Right lobe of liver (tissue), 6 donors: ENCODE results near the gene NENF. TPM values are rescaled to one million over a fixed set of nuclear protein-coding genes. Genes with fewer than 3 reads are reported as not detected.

ENCODE experiments used
- ATAC-seq, 4 donors: fragments of 200-7000 bp; cut with Tn5 transposase; one replicate each; pipeline ENCODE4 v1.9.1; 2020; ENCODE audit warnings: mild to moderate bottlenecking in 4 of 4, moderate library complexity in 4 of 4
- DNase-seq, 3 donors: peaks; one replicate each; pipeline ENCODE4 v3.0.0-alpha.2; 2020
- H3K27ac ChIP-seq, 3 donors: fragments of 200-600 bp; one replicate each; pipeline ENCODE4 v1.8.0; 2022
- H3K27me3 ChIP-seq, 2 donors: fragments of 200-600 bp; one replicate each; pipeline ENCODE4 v1.8.0; 2022
- H3K36me3 ChIP-seq, 4 donors: fragments of 200-600 bp; sonication (generic) in 1 of 4; one replicate each; pipeline versions ENCODE4 v1.5.1 to v1.8.0; 2017 to 2022; ENCODE audit warnings: control low read depth in 1 of 4
- H3K4me1 ChIP-seq, 4 donors: fragments of 200-600 bp; sonication (generic) in 1 of 4; one replicate each; pipeline versions ENCODE4 v1.5.1 to v1.8.0; 2017 to 2022; ENCODE audit warnings: control low read depth in 1 of 4
- H3K4me3 ChIP-seq, 3 donors: fragments of 200-600 bp; one replicate each; pipeline ENCODE4 v1.8.0; 2022
- H3K9me3 ChIP-seq, 4 donors: fragments of 200-600 bp; sonication (generic) in 1 of 4; one replicate each; pipeline versions ENCODE4 v1.5.1 to v1.8.0; 2017 to 2022; ENCODE audit warnings: control low read depth in 1 of 4
- POLR2A ChIP-seq: fragments of 450-650 bp; IDR thresholded peaks from one replicate; pipeline ENCODE4 v1.6.1; 2017; ENCODE audit warnings: antibody characterized with exemption, mild to moderate bottlenecking
- WGBS: methylation state at CpG from one replicate; pipeline ENCODE4 v1.1.6; 2018; ENCODE audit warnings: low coverage, low lambda C conversion rate; ENCODE audit not compliant: insufficient coverage; ENCODE audit errors: missing lambda C conversion rate; 5-methylcytosine and 5-hydroxymethylcytosine counted together
- intact Hi-C, 2 donors: fragments of 100-400 bp; cut with DNase I; formaldehyde crosslinking; loops; one replicate each; pipeline versions ENCODE4 v1.11.2 to v1.14.1; 2022
- total RNA-seq, 6 experiments: library from RNA; depleted of rRNA in 2 of 6; stranded (reverse); fragments of >200 nt in 2 of 6; fragmentation: NEBNext Ultra II Directional in 3 of 6; extraction: Animal tissue kit (Norgen Biotek cat#: 25700) in 3 of 6; gene quantifications; one replicate each; pipeline versions ENCODE4 v1.1.0 to v1.2.4, GENCODE V29; 2016 to 2023
- TF ChIP-seq, protein P1 (sequence below), 4 donors: fragments of 200-600 bp in 3 of 4; fragments of 450-650 bp in 1 of 4; IDR thresholded peaks; one replicate each; pipeline versions ENCODE4 v1.5.1 to v1.8.0; 2016 to 2022; ENCODE audit warnings: antibody characterized with exemption in 4 of 4, mild to moderate bottlenecking in 2 of 4
- donor health status: DM: no; HTN: yes; CAD: no.
- donor health status: DM: no; HTN: no; CAD: no.
- donor health status: DM: no; HTN: no; CAD: no.
- donor health status: DM: no; HTN: yes; CAD: no.
- donor health status: DM: no; HTN: yes; CAD: no.

NENF gene
- total RNA-seq, 6 experiments from 2014 or later, result 23.0 to 49.0 (median 27.9) TPM

DNA sequence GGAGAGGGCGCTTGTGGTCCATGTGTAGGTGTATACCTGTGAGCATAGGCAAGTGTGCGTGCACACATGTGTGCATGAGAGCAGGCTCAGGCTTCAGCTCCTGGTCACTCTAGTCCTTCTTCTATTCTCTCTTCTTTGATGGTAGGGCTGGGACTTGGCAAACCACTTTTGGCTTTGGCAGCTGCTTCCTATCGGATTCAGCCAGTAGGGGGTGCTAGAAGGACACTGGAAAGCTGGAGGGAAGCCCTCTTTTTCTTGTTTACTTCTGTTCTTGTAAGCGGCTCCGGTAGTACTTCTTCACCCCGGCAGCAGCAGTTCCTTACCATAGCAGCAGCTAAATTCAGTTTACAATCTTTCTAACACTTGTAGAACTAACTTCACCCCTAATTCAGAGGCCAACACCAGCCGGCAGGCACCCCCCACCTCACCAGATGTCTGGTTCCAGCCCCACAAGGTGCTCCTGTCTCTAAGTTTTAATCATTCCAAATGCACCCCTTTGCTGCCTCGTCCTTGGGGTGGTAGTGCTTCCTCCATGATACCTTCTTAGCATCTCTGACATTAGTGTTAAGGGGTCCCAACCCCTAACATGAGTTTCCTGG lies 25.1 kb downstream of the NENF start:
- Histone ChIP-seq H3K4me3 (no peak overlapping the region), H3K27ac (no peak overlapping the region), H3K36me3 (no peaks in the 10 kb centered on the region), H3K9me3 (no peaks in the 10 kb centered on the region), H3K4me1 (no peaks in the 10 kb centered on the region), H3K27me3 (no peaks in the 10 kb centered on the region)
- intact Hi-C loops, result loop anchor here (5.0 to 10.0 kb wide), 4 partner anchors 93 to 401 kb away; no protein-coding TSS in a partner anchor
- TF ChIP-seq, protein P1, sequence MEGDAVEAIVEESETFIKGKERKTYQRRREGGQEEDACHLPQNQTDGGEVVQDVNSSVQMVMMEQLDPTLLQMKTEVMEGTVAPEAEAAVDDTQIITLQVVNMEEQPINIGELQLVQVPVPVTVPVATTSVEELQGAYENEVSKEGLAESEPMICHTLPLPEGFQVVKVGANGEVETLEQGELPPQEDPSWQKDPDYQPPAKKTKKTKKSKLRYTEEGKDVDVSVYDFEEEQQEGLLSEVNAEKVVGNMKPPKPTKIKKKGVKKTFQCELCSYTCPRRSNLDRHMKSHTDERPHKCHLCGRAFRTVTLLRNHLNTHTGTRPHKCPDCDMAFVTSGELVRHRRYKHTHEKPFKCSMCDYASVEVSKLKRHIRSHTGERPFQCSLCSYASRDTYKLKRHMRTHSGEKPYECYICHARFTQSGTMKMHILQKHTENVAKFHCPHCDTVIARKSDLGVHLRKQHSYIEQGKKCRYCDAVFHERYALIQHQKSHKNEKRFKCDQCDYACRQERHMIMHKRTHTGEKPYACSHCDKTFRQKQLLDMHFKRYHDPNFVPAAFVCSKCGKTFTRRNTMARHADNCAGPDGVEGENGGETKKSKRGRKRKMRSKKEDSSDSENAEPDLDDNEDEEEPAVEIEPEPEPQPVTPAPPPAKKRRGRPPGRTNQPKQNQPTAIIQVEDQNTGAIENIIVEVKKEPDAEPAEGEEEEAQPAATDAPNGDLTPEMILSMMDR (IDR thresholded peaks at IDR 0.05), result peak; percentile 33 to 55 (median 48)
- no peak for TF ChIP-seq POLR2A
- ATAC-seq, result peak in 3 of 4 donors; percentile 34 to 37 (median 36)
- 38% methylated on average over 6 of the region's 8 CpGs for WGBS
- DNase-seq, result peak in 1 of 3 donors; percentile 35

DNA sequence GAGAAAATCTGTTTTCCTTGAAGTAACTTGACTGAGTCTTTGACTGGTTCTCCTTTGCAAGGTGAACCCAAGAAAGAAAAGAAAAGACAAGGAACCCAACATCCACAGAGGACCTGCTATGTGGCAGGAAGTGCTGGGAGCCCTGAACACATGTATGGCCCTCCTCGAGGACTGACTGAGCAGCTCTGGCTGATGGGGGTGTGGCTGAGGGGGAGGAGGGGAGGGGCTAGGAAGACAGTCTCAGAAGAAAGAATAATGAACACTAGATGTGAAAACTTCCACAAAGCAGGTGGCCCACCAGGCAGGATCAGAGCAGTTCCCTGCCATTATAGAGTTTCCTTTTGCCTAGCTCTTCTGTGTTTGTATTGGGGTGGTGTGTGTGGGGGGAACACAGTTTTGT lies 26.1 kb downstream of the NENF start:
- Histone ChIP-seq H3K4me1 (no peaks in the 10 kb centered on the region), H3K4me3 (no peak overlapping the region), H3K36me3 (no peaks in the 10 kb centered on the region), H3K27me3 (no peaks in the 10 kb centered on the region), H3K9me3 (no peaks in the 10 kb centered on the region), H3K27ac (no peak overlapping the region)
- peak in 1 of 3 donors; percentile 22 for DNase-seq
- intact Hi-C loops, result loop anchor here (5.0 to 10.0 kb wide), 4 partner anchors 94 to 402 kb away; no protein-coding TSS in a partner anchor
- WGBS, result 43% methylated on average over 1 of the region's 1 CpG
- ATAC-seq, result no peak
- no peak for TF ChIP-seq POLR2A

DNA sequence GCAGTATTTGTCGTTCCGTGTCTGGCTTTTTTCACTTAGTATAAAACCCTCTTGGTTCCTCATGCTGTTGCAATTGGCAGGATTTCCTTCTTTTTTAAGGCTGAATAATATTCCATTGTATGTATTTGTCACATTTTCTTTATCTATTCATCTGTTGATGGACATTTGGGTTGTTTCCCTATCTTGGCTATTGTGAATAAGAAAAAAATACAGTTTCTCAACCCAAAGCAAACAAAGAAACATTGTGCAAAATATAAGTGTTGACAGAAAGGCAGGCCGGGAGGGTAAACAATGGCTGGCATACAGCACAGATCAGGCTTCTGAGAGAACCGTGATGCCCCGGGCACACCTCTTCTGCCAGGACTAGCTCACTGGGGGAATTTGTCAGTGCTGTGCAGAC lies 26.9 kb downstream of the NENF start:
- Histone ChIP-seq H3K4me1 (no peaks in the 10 kb centered on the region), H3K27ac (no peak overlapping the region), H3K36me3 (no peaks in the 10 kb centered on the region), H3K27me3 (no peaks in the 10 kb centered on the region), H3K4me3 (no peak overlapping the region), H3K9me3 (no peaks in the 10 kb centered on the region)
- no peak for TF ChIP-seq POLR2A
- TF ChIP-seq, protein P1 (IDR thresholded peaks at IDR 0.05), result no peak
- DNase-seq, result peak in 1 of 3 donors; percentile 21
- no peak for ATAC-seq
- 62% methylated on average over 5 of the region's 5 CpGs for WGBS
- intact Hi-C loops, result loop anchor here (5.0 to 10.0 kb wide), 4 partner anchors 95 to 402 kb away; no protein-coding TSS in a partner anchor

DNA sequence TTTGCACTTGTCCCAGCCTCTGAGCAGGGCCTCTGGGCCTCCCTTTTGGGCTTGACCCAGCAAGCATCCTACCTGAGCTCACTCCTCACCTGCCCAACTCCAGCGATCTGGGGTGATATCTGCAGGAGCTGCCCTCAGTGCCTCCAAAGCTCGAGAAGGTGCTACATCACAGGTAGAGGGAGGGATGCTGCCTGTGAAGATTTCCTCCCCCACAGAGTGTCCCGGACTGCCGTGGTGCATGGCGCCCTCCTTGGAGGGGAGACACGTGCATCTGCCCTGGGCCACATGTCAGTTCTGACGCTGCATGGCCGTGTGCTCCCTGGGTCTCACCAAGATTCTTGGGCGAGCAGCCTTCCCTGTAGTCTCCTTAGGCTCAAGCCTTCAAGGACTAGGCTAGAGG lies 27.7 kb downstream of the NENF start:
- H3K36me3 ChIP-seq, result no peaks in the 10 kb centered on the region
- no peak overlapping the region for H3K4me3 ChIP-seq
- DNase-seq (peak in 1 of 3 donors; percentile 42), ATAC-seq (no peak)
- H3K9me3 ChIP-seq, result no peaks in the 10 kb centered on the region
- TF ChIP-seq POLR2A, result no peak
- TF ChIP-seq, protein P1 (IDR thresholded peaks at IDR 0.05), result no peak
- no peak overlapping the region for H3K27ac ChIP-seq
- intact Hi-C loops, result no loop called here
- H3K27me3 ChIP-seq, result no peaks in the 10 kb centered on the region
- WGBS, result no CpG with 5 or more reads among the region's 9 CpGs
- no peaks in the 10 kb centered on the region for H3K4me1 ChIP-seq

DNA sequence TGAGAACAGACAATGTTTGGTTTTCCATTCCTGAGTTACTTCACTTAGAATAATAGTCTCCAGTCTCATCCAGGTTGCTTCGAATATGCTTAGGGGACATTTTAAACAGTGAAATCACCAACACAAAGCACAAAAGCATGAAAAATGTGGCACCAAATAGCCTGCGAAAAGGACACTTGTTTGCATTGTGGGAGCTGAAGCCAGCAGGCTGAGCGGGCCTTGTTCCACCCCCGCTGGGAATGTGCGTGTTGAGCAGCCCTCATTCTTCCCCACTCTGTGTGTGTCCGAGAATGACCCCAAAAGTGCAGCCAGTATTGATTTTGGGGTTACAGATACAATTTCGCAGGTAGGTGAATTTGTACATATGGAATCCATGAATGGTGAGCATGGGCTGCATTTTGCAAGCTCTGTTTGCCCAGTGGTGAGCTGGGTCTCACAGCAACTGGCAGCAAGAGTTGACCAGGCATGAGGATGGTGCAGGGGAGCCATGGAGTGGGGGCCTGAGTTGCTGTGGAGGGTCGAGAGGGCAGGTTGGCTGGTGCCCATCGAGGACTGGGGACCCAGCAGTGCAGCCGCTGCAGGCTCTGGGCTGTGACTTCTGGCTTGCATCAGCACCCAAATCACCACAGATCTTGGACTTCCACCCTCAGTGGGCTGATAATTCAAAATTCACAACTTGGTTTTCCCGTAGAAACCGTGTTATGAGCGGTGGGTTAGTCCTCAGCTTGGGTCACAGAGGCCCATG lies 29.4 kb downstream of the NENF start:
- peak in 1 of 3 donors; percentile 22 for DNase-seq
- Histone ChIP-seq H3K27ac (no peak overlapping the region), H3K27me3 (no peaks in the 10 kb centered on the region), H3K36me3 (no peaks in the 10 kb centered on the region), H3K9me3 (no peaks in the 10 kb centered on the region), H3K4me3 (no peak overlapping the region), H3K4me1 (no peaks in the 10 kb centered on the region)
- intact Hi-C loops, result no loop called here
- ATAC-seq, result no peak
- WGBS, result 80% methylated on average over 8 of the region's 13 CpGs
- no peak for TF ChIP-seq POLR2A
